IPS-18a (cell line): ENCODE results near the gene ADARB2.

Experiments used
- H3K27ac ChIP-seq: one replicate; pipeline ENCODE4 v1.5.1; 2013; ENCODE audit warnings: low read length
- H3K27me3 ChIP-seq: one replicate; pipeline ENCODE4 v1.6.1; 2013; ENCODE audit warnings: mild to moderate bottlenecking, low read length; ENCODE audit not compliant: control insufficient read depth, insufficient read depth
- H3K36me3 ChIP-seq: one replicate; pipeline ENCODE4 v1.6.1; 2013; ENCODE audit warnings: low read depth, low read length; ENCODE audit not compliant: control insufficient read depth
- H3K4me1 ChIP-seq: one replicate; pipeline ENCODE4 v1.6.1; 2013; ENCODE audit warnings: low read depth, low read length; ENCODE audit not compliant: control insufficient read depth
- H3K4me3 ChIP-seq: one replicate; pipeline ENCODE4 v1.5.1; 2013; ENCODE audit warnings: low read length
- H3K9ac ChIP-seq: one replicate; pipeline ENCODE4 v1.6.1; 2013; ENCODE audit warnings: mild to moderate bottlenecking, low read length, moderate library complexity
- H3K9me3 ChIP-seq: one replicate; pipeline ENCODE4 v1.6.1; 2013; ENCODE audit warnings: low read depth, low read length; ENCODE audit not compliant: control insufficient read depth

Gene ADARB2

GRCh38 chr10:1408651-1409367, 328.5 kb downstream of the ADARB2 start:
- no peak overlapping the region for H3K27ac ChIP-seq
- H3K36me3 ChIP-seq, result no peaks in the 10 kb centered on the region
- no peak overlapping the region for H3K4me3 ChIP-seq
- H3K9ac ChIP-seq, result no peak overlapping the region
- H3K27me3 ChIP-seq, result no peaks in the 10 kb centered on the region
- H3K4me1 ChIP-seq, result no peaks in the 10 kb centered on the region
- no peaks in the 10 kb centered on the region for H3K9me3 ChIP-seq

GRCh38 chr10:1406967-1407945, 330.1 kb downstream of the ADARB2 start:
- Histone ChIP-seq H3K9ac (no peak overlapping the region), H3K9me3 (no peaks in the 10 kb centered on the region), H3K4me1 (no peaks in the 10 kb centered on the region), H3K4me3 (no peak overlapping the region), H3K36me3 (no peaks in the 10 kb centered on the region), H3K27ac (no peak overlapping the region), H3K27me3 (no peaks in the 10 kb centered on the region)

GRCh38 chr10:1406132-1406966, 331.0 kb downstream of the ADARB2 start:
- Histone ChIP-seq H3K27me3 (no peaks in the 10 kb centered on the region), H3K36me3 (no peaks in the 10 kb centered on the region)

GRCh38 chr10:1404323-1405260, 332.7 kb downstream of the ADARB2 start:
- Histone ChIP-seq H3K9me3 (no peaks in the 10 kb centered on the region), H3K4me3 (no peak overlapping the region), H3K9ac (no peak overlapping the region), H3K4me1 (no peaks in the 10 kb centered on the region), H3K27ac (no peak overlapping the region), H3K27me3 (no peaks in the 10 kb centered on the region), H3K36me3 (no peaks in the 10 kb centered on the region)

More at GRCh38 chr10:1406132-1406966, 331.0 kb downstream of the ADARB2 start:
- no peak overlapping the region for H3K27ac ChIP-seq
- H3K9me3 ChIP-seq, result no peaks in the 10 kb centered on the region
- no peaks in the 10 kb centered on the region for H3K4me1 ChIP-seq
- H3K9ac ChIP-seq, result no peak overlapping the region
- H3K4me3 ChIP-seq, result no peak overlapping the region

- Histone ChIP-seq H3K36me3 (no peaks in the 10 kb centered on the region), H3K27ac (no peak overlapping the region), H3K4me3 (no peak overlapping the region), H3K27me3 (no peaks in the 10 kb centered on the region), H3K9ac (no peak overlapping the region), H3K9me3 (no peaks in the 10 kb centered on the region), H3K4me1 (no peaks in the 10 kb centered on the region)
Measured at GRCh38 chr10:1403508-1404322, 333.6 kb downstream of the ADARB2 start.

- Histone ChIP-seq H3K4me3 (no peak overlapping the region), H3K27me3 (no peaks in the 10 kb centered on the region), H3K27ac (no peak overlapping the region), H3K9me3 (no peaks in the 10 kb centered on the region), H3K9ac (no peak overlapping the region), H3K4me1 (no peaks in the 10 kb centered on the region), H3K36me3 (no peaks in the 10 kb centered on the region)
Measured at GRCh38 chr10:1402816-1403507, 334.4 kb downstream of the ADARB2 start.

- H3K27ac ChIP-seq, result no peak overlapping the region
- H3K4me3 ChIP-seq, result no peak overlapping the region
- H3K27me3 ChIP-seq, result no peaks in the 10 kb centered on the region
- no peaks in the 10 kb centered on the region for H3K4me1 ChIP-seq
- H3K36me3 ChIP-seq, result no peaks in the 10 kb centered on the region
- H3K9me3 ChIP-seq, result no peaks in the 10 kb centered on the region
- H3K9ac ChIP-seq, result no peak overlapping the region
Measured at GRCh38 chr10:1402016-1402770, 335.1 kb downstream of the ADARB2 start.

- H3K9ac ChIP-seq, result no peak overlapping the region
Measured at GRCh38 chr10:1401071-1401965, 336.0 kb downstream of the ADARB2 start.

More at GRCh38 chr10:1401071-1401965, 336.0 kb downstream of the ADARB2 start:
- no peak overlapping the region for H3K4me3 ChIP-seq
- no peaks in the 10 kb centered on the region for H3K4me1 ChIP-seq
- no peaks in the 10 kb centered on the region for H3K36me3 ChIP-seq
- no peaks in the 10 kb centered on the region for H3K9me3 ChIP-seq
- no peaks in the 10 kb centered on the region for H3K27me3 ChIP-seq
- H3K27ac ChIP-seq, result no peak overlapping the region
